PC-9 (cell line): ENCODE data around the gene MCOLN1.

ENCODE experiments used
- CTCF ChIP-seq: fragments of 200-600 bp; sonication (generic); conservative IDR thresholded peaks from 2 replicates; pipeline ENCODE4 v1.6.1; 2017; ENCODE audit warnings: mixed run types, antibody characterized with exemption, mild to moderate bottlenecking, moderate library complexity
- EZH2 ChIP-seq: fragments of 200-600 bp; sonication (generic); IDR thresholded peaks from 2 replicates; pipeline ENCODE4 v1.8.0; 2017; ENCODE audit warnings: antibody characterized with exemption, low read depth

DNA sequence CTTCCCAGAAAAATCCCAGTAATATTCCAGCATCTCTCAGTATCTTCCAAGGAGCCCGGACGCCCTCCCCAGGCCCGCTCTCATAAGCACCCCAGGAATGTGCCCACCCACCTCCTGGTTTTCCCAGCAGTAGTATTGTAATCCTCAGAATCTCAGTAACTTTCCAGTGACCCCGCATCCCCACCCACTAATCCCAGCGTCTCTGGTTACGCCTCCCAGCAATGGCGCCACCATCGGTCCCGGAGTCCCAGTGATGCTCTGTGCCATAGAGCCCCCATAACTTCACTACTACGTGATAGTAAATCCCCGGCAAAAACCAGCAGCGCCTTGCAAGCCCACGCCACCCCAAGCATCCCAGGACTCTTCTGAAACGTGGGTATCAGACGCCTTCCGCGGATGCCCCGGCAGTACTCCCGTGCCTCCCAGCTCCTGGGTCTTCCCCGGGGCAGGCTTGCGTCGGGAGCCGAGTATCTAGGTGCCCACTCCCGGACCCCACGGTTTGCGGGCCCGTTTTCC is 12.2 kb downstream of the MCOLN1 start:
- no peak for TF ChIP-seq EZH2
- TF ChIP-seq CTCF: no peak
